GM23338 (cell line): Measurements from ENCODE around the gene TAAR2. TPM values are rescaled to one million over a fixed set of nuclear protein-coding genes. Genes with fewer than 3 reads are reported as not detected.

Experiments
- ATAC-seq: fragments of 200-7000 bp; cut with Tn5 transposase; 3 replicates; pipeline ENCODE4 v1.9.1; 2020
- DNase-seq: peaks from one replicate; pipeline ENCODE4 v3.0.0-alpha.2; 2015; ENCODE audit warnings: low spot score
- H2AFZ ChIP-seq: fragments of 200-600 bp; sonication (generic); 2 replicates; pipeline ENCODE4 v1.8.0; 2016; ENCODE audit warnings: antibody characterized with exemption, mild to moderate bottlenecking, moderate library complexity
- H3F3A ChIP-seq: fragments of 200-600 bp; sonication (generic); replicated peaks from 2 replicates; pipeline ENCODE4 v1.8.0; 2017; ENCODE audit warnings: antibody characterized with exemption, mixed run types, low read depth
- H3K27ac ChIP-seq: fragments of 200-600 bp; sonication (generic); 2 replicates; pipeline ENCODE4 v1.6.1; 2016; ENCODE audit warnings: low read depth
- H3K27me3 ChIP-seq: fragments of 200-600 bp; sonication (generic); 2 replicates; pipeline ENCODE4 v1.8.0; 2016; ENCODE audit warnings: mild to moderate bottlenecking, mixed run types, moderate library complexity; ENCODE audit not compliant: insufficient read depth
- H3K36me3 ChIP-seq: fragments of 200-600 bp; sonication (generic); 2 replicates; pipeline ENCODE4 v1.8.0; 2016; ENCODE audit warnings: mild to moderate bottlenecking; ENCODE audit not compliant: insufficient read depth
- H3K4me1 ChIP-seq: fragments of 200-600 bp; sonication (generic); 2 replicates; pipeline ENCODE4 v1.8.0; 2016; ENCODE audit warnings: mild to moderate bottlenecking, moderate library complexity; ENCODE audit not compliant: insufficient read depth
- H3K4me2 ChIP-seq: fragments of 200-600 bp; sonication (generic); 2 replicates; pipeline ENCODE4 v1.7.1; 2017; ENCODE audit warnings: mixed run types
- H3K4me3 ChIP-seq: fragments of 200-600 bp; sonication (generic); 2 replicates; pipeline ENCODE4 v1.6.1; 2016; ENCODE audit warnings: mixed run types
- H3K79me2 ChIP-seq: fragments of 200-600 bp; sonication (generic); replicated peaks from 2 replicates; pipeline ENCODE4 v1.8.0; 2017; ENCODE audit warnings: mild to moderate bottlenecking; ENCODE audit not compliant: insufficient read depth
- H3K9me2 ChIP-seq: fragments of 200-600 bp; sonication (generic); 2 replicates; pipeline ENCODE4 v1.8.0; 2017; ENCODE audit not compliant: insufficient read depth
- H4K20me1 ChIP-seq: fragments of 200-600 bp; sonication (generic); replicated peaks from 2 replicates; pipeline ENCODE4 v1.8.0; 2017; ENCODE audit warnings: mild to moderate bottlenecking; ENCODE audit not compliant: insufficient read depth
- H3K27ac Mint-ChIP-seq: 2 replicates; pipeline ENCODE4 v1.8.0; 2020; ENCODE audit warnings: inconsistent platforms, mild to moderate bottlenecking, moderate library complexity, mixed read lengths
- H3K27me3 Mint-ChIP-seq: 3 replicates; pipeline ENCODE4 v1.8.0; 2022; ENCODE audit warnings: low read depth, mild to moderate bottlenecking, moderate library complexity, mixed read lengths, inconsistent platforms; ENCODE audit not compliant: insufficient read depth, poor library complexity
- H3K36me3 Mint-ChIP-seq: 3 replicates; pipeline ENCODE4 v1.8.0; 2021; ENCODE audit warnings: low read depth, mild to moderate bottlenecking, inconsistent platforms, moderate library complexity, mixed read lengths
- H3K4me1 Mint-ChIP-seq: 3 replicates; pipeline ENCODE4 v1.8.0; 2020; ENCODE audit warnings: mild to moderate bottlenecking, inconsistent platforms, mixed read lengths
- H3K4me3 Mint-ChIP-seq: 3 replicates; pipeline ENCODE4 v1.8.0; 2021; ENCODE audit warnings: moderate library complexity, mild to moderate bottlenecking, inconsistent platforms, mixed read lengths
- H3K9me3 Mint-ChIP-seq: 3 replicates; pipeline ENCODE4 v1.8.0; 2020; ENCODE audit warnings: moderate library complexity, mild to moderate bottlenecking, inconsistent platforms, mixed read lengths
- CREB1 ChIP-seq: fragments of 250-450 bp; sonication (Bioruptor Pico); IDR thresholded peaks from 2 replicates; pipeline ENCODE4 v1.5.0; 2020; ENCODE audit warnings: low read depth, mild to moderate bottlenecking, moderate library complexity
- CTCF ChIP-seq, 2 experiments: fragments of 200-600 bp in 1 of 2; sonication (generic) in 1 of 2; conservative IDR thresholded peaks; 2 replicates each; pipeline versions ENCODE4 v1.5.1 to v1.6.1; 2016 to 2017; ENCODE audit warnings: antibody characterized with exemption in 2 of 2, low read depth in 2 of 2, mild to moderate bottlenecking in 2 of 2, moderate library complexity in 1 of 2
- ETS1 ChIP-seq: IDR thresholded peaks from 2 replicates; pipeline ENCODE4 v1.6.1; 2016; ENCODE audit warnings: antibody characterized with exemption
- EZH2 ChIP-seq: fragments of 200-600 bp; sonication (generic); IDR thresholded peaks from one replicate; pipeline ENCODE4 v1.8.0; 2017; ENCODE audit warnings: antibody characterized with exemption, mild to moderate bottlenecking, low read depth; ENCODE audit not compliant: unreplicated experiment
- EZH2phosphoT487 ChIP-seq: fragments of 200-600 bp; sonication (generic); IDR thresholded peaks from one replicate; pipeline ENCODE4 v1.8.1; 2018; ENCODE audit warnings: antibody characterized with exemption; ENCODE audit not compliant: unreplicated experiment
- JUNB ChIP-seq: IDR thresholded peaks from one replicate; pipeline ENCODE4 v1.6.1; 2016; ENCODE audit warnings: antibody characterized with exemption; ENCODE audit not compliant: unreplicated experiment
- NANOG ChIP-seq: IDR thresholded peaks from 2 replicates; pipeline ENCODE4 v1.6.1; 2016; ENCODE audit warnings: antibody characterized with exemption, borderline replicate concordance
- POLR2AphosphoS5 ChIP-seq: IDR thresholded peaks from 2 replicates; pipeline ENCODE4 v1.6.1; 2016; ENCODE audit warnings: antibody characterized with exemption, low read depth
- REST ChIP-seq: IDR thresholded peaks from one replicate; pipeline ENCODE4 v1.6.1; 2018; ENCODE audit warnings: antibody characterized with exemption; ENCODE audit not compliant: unreplicated experiment
- STAT1 ChIP-seq: IDR thresholded peaks from one replicate; pipeline ENCODE4 v1.6.1; 2016; ENCODE audit warnings: antibody characterized with exemption; ENCODE audit not compliant: unreplicated experiment
- ZNF114 ChIP-seq: fragments of 250-450 bp; sonication (Bioruptor Pico); IDR thresholded peaks from 2 replicates; pipeline ENCODE4 v1.5.0; 2020; ENCODE audit warnings: mild to moderate bottlenecking, moderate library complexity
- ZNF331 ChIP-seq: fragments of 250-450 bp; sonication (Bioruptor Pico); IDR thresholded peaks from 2 replicates; pipeline ENCODE4 v1.5.0; 2020; ENCODE audit warnings: low read depth, mild to moderate bottlenecking, moderate library complexity
- ZNF462 ChIP-seq: fragments of 250-450 bp; sonication (Bioruptor Pico); IDR thresholded peaks from 2 replicates; pipeline ENCODE4 v1.5.0; 2020; ENCODE audit warnings: mild to moderate bottlenecking, moderate library complexity
- polyA plus RNA-seq: library from polyadenylated mRNA; unstranded; fragments of >200 nt; fragmentation: Nextera tagmentation; extraction: Ambion mirVana; gene quantifications from 2 replicates; pipeline ENCODE4 v1.2.1, GENCODE V29; 2016
- total RNA-seq: library from RNA; depleted of rRNA; stranded (reverse); fragments of >200 nt; shearing (Covaris generic); gene quantifications from 2 replicates; pipeline ENCODE4 v1.2.3, GENCODE V29; 2014

TAAR2 gene
- total and polyA plus RNA-seq, 2 experiments from 2014 or later: not detected

GRCh38 chr6:132673376-132674094 lies 49.5 kb upstream of the TAAR2 start:
- no peak for TF ChIP-seq STAT1
- TF ChIP-seq POLR2AphosphoS5: no peak
- TF ChIP-seq ETS1: no peak
- no peak for TF ChIP-seq ZNF331 (CRISPR knock-in tag)
- no peak for TF ChIP-seq EZH2
- no peak for TF ChIP-seq CREB1 (CRISPR knock-in tag)
- no peak for TF ChIP-seq EZH2phosphoT487
- no peak for TF ChIP-seq ZNF114 (CRISPR knock-in tag)
- TF ChIP-seq REST: no peak
- no peak for TF ChIP-seq ZNF462 (CRISPR knock-in tag)
- no peak for TF ChIP-seq JUNB
- TF ChIP-seq NANOG: no peak
- no peak for TF ChIP-seq CTCF (conservative IDR thresholded peaks at IDR 0.05; ENCODE audit: low read depth in 2 of 2)
- no peaks in the 10 kb centered on the region for H3K9me2 ChIP-seq
- Mint-ChIP-seq H3K27ac (no peak overlapping the region), H3K9me3 (no peaks in the 10 kb centered on the region), H3K4me1 (peaks cover 6% of the 10 kb centered on the region; the same call in 2 of the 3 replicates), H3K4me3 (no peak overlapping the region), H3K27me3 (no peaks in the 10 kb centered on the region), H3K36me3 (no peaks in the 10 kb centered on the region)
- no peak overlapping the region for H3K4me3 ChIP-seq
- H3K4me2 ChIP-seq: no peak overlapping the region
- no peaks in the 10 kb centered on the region for H3K36me3 ChIP-seq
- no peak overlapping the region for H3K27ac ChIP-seq
- DNase-seq (no peak), ATAC-seq (no peak)
- H3F3A ChIP-seq: no peaks in the 10 kb centered on the region
- H2AFZ ChIP-seq: no peak overlapping the region
- no peaks in the 10 kb centered on the region for H4K20me1 ChIP-seq
- no peaks in the 10 kb centered on the region for H3K79me2 ChIP-seq
- no peaks in the 10 kb centered on the region for H3K4me1 ChIP-seq
- H3K27me3 ChIP-seq: no peaks in the 10 kb centered on the region
